ENCODE data around the gene FNDC10. TPM values are rescaled to one million over a fixed set of nuclear protein-coding genes. Genes with fewer than 3 reads are reported as not detected.
"Not testable (repeated sequence)": the region's sequence is repeated elsewhere in the genome, so short reads cannot be mapped to it uniquely, and the experiment has no call there.

The FNDC10 gene
- total RNA-seq, 2 donors from 2014 or later = 10.4 to 10.8 TPM

GRCh38 chr1:1640081-1640480 lies 40.1 kb upstream of the FNDC10 start:
- H3K4me1 Mint-ChIP-seq; H3K9me3 ChIP-seq (ENCODE audit: control insufficient read depth, low read length); H3K4me1 ChIP-seq (ENCODE audit: control insufficient read depth, insufficient read depth, low read length); H3K9ac ChIP-seq (ENCODE audit: extremely low read depth, low read length, poor library complexity, severe bottlenecking); H3K27ac ChIP-seq (ENCODE audit: low read depth, low read length); H3K36me3 ChIP-seq (ENCODE audit: control insufficient read depth, insufficient read depth, low read length); DNase-seq; H3K27ac Mint-ChIP-seq; H3K4me3 Mint-ChIP-seq; H3K27me3 ChIP-seq (ENCODE audit: control insufficient read depth, insufficient read depth, low read length, poor library complexity, severe bottlenecking); H3K9me3 Mint-ChIP-seq; H3K27me3 Mint-ChIP-seq (ENCODE audit: insufficient read depth); H3K4me3 ChIP-seq (ENCODE audit: low read length): not testable (repeated sequence)
- 94% methylated on average over 9 of the region's 25 CpGs; no CpG with 5 or more reads in 1 of the 2 experiments for WGBS, 2 experiments (ENCODE audit: insufficient coverage in 1 of 2, insufficient read length in 1 of 2)
- H3K36me3 Mint-ChIP-seq (ENCODE audit: low read depth) = peaks cover 10% of the 10 kb centered on the region

GRCh38 chr1:1639368-1639767 lies 39.4 kb upstream of the FNDC10 start:
- peaks cover 10% of the 10 kb centered on the region for H3K36me3 Mint-ChIP-seq (ENCODE audit: low read depth)
- H3K27ac Mint-ChIP-seq; H3K4me1 Mint-ChIP-seq; H3K9me3 ChIP-seq (ENCODE audit: control insufficient read depth, low read length); H3K9me3 Mint-ChIP-seq; H3K4me3 Mint-ChIP-seq; H3K9ac ChIP-seq (ENCODE audit: extremely low read depth, low read length, poor library complexity, severe bottlenecking); H3K4me1 ChIP-seq (ENCODE audit: control insufficient read depth, insufficient read depth, low read length); H3K36me3 ChIP-seq (ENCODE audit: control insufficient read depth, insufficient read depth, low read length); H3K27me3 ChIP-seq (ENCODE audit: control insufficient read depth, insufficient read depth, low read length, poor library complexity, severe bottlenecking); H3K27ac ChIP-seq (ENCODE audit: low read depth, low read length); H3K4me3 ChIP-seq (ENCODE audit: low read length); DNase-seq; H3K27me3 Mint-ChIP-seq (ENCODE audit: insufficient read depth): not testable (repeated sequence)
- WGBS, 2 experiments (ENCODE audit: insufficient coverage in 1 of 2, insufficient read length in 1 of 2) = 96% methylated on average over 7 to 12 of the region's 16 CpGs

- H3K36me3 ChIP-seq (ENCODE audit: control insufficient read depth, insufficient read depth, low read length); H3K27ac Mint-ChIP-seq; DNase-seq; H3K4me3 ChIP-seq (ENCODE audit: low read length); H3K4me3 Mint-ChIP-seq; H3K4me1 ChIP-seq (ENCODE audit: control insufficient read depth, insufficient read depth, low read length); H3K27ac ChIP-seq (ENCODE audit: low read depth, low read length); H3K27me3 ChIP-seq (ENCODE audit: control insufficient read depth, insufficient read depth, low read length, poor library complexity, severe bottlenecking); H3K4me1 Mint-ChIP-seq; H3K9me3 Mint-ChIP-seq; H3K27me3 Mint-ChIP-seq (ENCODE audit: insufficient read depth); H3K9ac ChIP-seq (ENCODE audit: extremely low read depth, low read length, poor library complexity, severe bottlenecking); H3K9me3 ChIP-seq (ENCODE audit: control insufficient read depth, low read length): not testable (repeated sequence)
- WGBS, 2 experiments (ENCODE audit: insufficient coverage in 1 of 2, insufficient read length in 1 of 2) = 94% methylated on average over 8 of the region's 13 CpGs; no CpG with 5 or more reads in 1 of the 2 experiments
- H3K36me3 Mint-ChIP-seq (ENCODE audit: low read depth) = peaks cover 10% of the 10 kb centered on the region
These were observed 38.6 kb upstream of the FNDC10 start for GRCh38 chr1:1638528-1638927.

GRCh38 chr1:1637479-1637875 lies 37.5 kb upstream of the FNDC10 start:
- H3K9me3 Mint-ChIP-seq; H3K27ac ChIP-seq (ENCODE audit: low read depth, low read length); H3K4me3 Mint-ChIP-seq; DNase-seq; H3K36me3 Mint-ChIP-seq (ENCODE audit: low read depth); H3K27me3 Mint-ChIP-seq (ENCODE audit: insufficient read depth); H3K9me3 ChIP-seq (ENCODE audit: control insufficient read depth, low read length); H3K4me3 ChIP-seq (ENCODE audit: low read length); H3K4me1 Mint-ChIP-seq; H3K27ac Mint-ChIP-seq; H3K27me3 ChIP-seq (ENCODE audit: control insufficient read depth, insufficient read depth, low read length, poor library complexity, severe bottlenecking); H3K36me3 ChIP-seq (ENCODE audit: control insufficient read depth, insufficient read depth, low read length); H3K4me1 ChIP-seq (ENCODE audit: control insufficient read depth, insufficient read depth, low read length); H3K9ac ChIP-seq (ENCODE audit: extremely low read depth, low read length, poor library complexity, severe bottlenecking): not testable (repeated sequence)
- WGBS, 2 experiments (ENCODE audit: insufficient coverage in 1 of 2, insufficient read length in 1 of 2) = 88% methylated on average over 10 of the region's 14 CpGs; no CpG with 5 or more reads in 1 of the 2 experiments

- not testable (repeated sequence) for H3K27me3 ChIP-seq (ENCODE audit: control insufficient read depth, insufficient read depth, low read length, poor library complexity, severe bottlenecking); H3K27ac ChIP-seq (ENCODE audit: low read depth, low read length); H3K4me1 ChIP-seq (ENCODE audit: control insufficient read depth, insufficient read depth, low read length); H3K36me3 ChIP-seq (ENCODE audit: control insufficient read depth, insufficient read depth, low read length); H3K9ac ChIP-seq (ENCODE audit: extremely low read depth, low read length, poor library complexity, severe bottlenecking); H3K36me3 Mint-ChIP-seq (ENCODE audit: low read depth); H3K9me3 Mint-ChIP-seq; DNase-seq; H3K27ac Mint-ChIP-seq; H3K4me1 Mint-ChIP-seq; H3K9me3 ChIP-seq (ENCODE audit: control insufficient read depth, low read length); H3K4me3 ChIP-seq (ENCODE audit: low read length); H3K27me3 Mint-ChIP-seq (ENCODE audit: insufficient read depth); H3K4me3 Mint-ChIP-seq
- 96 to 98% methylated on average over 13 to 37 of the region's 37 CpGs for WGBS, 2 experiments (ENCODE audit: insufficient coverage in 1 of 2, insufficient read length in 1 of 2)
These were observed 36.9 kb upstream of the FNDC10 start for GRCh38 chr1:1636621-1637478.

GRCh38 chr1:1634613-1635012 lies 34.7 kb upstream of the FNDC10 start:
- not testable (repeated sequence) for H3K36me3 ChIP-seq (ENCODE audit: control insufficient read depth, insufficient read depth, low read length); H3K27ac ChIP-seq (ENCODE audit: low read depth, low read length); H3K9me3 ChIP-seq (ENCODE audit: control insufficient read depth, low read length); H3K9ac ChIP-seq (ENCODE audit: extremely low read depth, low read length, poor library complexity, severe bottlenecking); DNase-seq; H3K4me1 ChIP-seq (ENCODE audit: control insufficient read depth, insufficient read depth, low read length); H3K36me3 Mint-ChIP-seq (ENCODE audit: low read depth); H3K27ac Mint-ChIP-seq; H3K4me3 Mint-ChIP-seq; H3K9me3 Mint-ChIP-seq; H3K4me1 Mint-ChIP-seq; H3K4me3 ChIP-seq (ENCODE audit: low read length)
- peaks cover 14% of the 10 kb centered on the region for H3K27me3 ChIP-seq (ENCODE audit: control insufficient read depth, insufficient read depth, low read length, poor library complexity, severe bottlenecking)
- WGBS, 2 experiments (ENCODE audit: insufficient coverage in 1 of 2, insufficient read length in 1 of 2) = 95 to 96% methylated on average over 5 to 9 of the region's 13 CpGs
- H3K27me3 Mint-ChIP-seq (ENCODE audit: insufficient read depth) = peaks cover 12% of the 10 kb centered on the region

GRCh38 chr1:1633409-1633808 lies 33.5 kb upstream of the FNDC10 start:
- not testable (repeated sequence) for H3K4me3 ChIP-seq (ENCODE audit: low read length); H3K4me1 Mint-ChIP-seq; H3K36me3 Mint-ChIP-seq (ENCODE audit: low read depth); H3K9ac ChIP-seq (ENCODE audit: extremely low read depth, low read length, poor library complexity, severe bottlenecking); H3K4me3 Mint-ChIP-seq; H3K9me3 Mint-ChIP-seq; H3K4me1 ChIP-seq (ENCODE audit: control insufficient read depth, insufficient read depth, low read length); H3K36me3 ChIP-seq (ENCODE audit: control insufficient read depth, insufficient read depth, low read length); H3K27ac Mint-ChIP-seq; H3K27ac ChIP-seq (ENCODE audit: low read depth, low read length); DNase-seq; H3K9me3 ChIP-seq (ENCODE audit: control insufficient read depth, low read length)
- H3K27me3 ChIP-seq (ENCODE audit: control insufficient read depth, insufficient read depth, low read length, poor library complexity, severe bottlenecking) = peaks cover 14% of the 10 kb centered on the region
- WGBS, 2 experiments (ENCODE audit: insufficient coverage in 1 of 2, insufficient read length in 1 of 2) = no CpG with 5 or more reads among the region's 35 CpGs
- peaks cover 12% of the 10 kb centered on the region for H3K27me3 Mint-ChIP-seq (ENCODE audit: insufficient read depth)
